Measurements from ENCODE around the gene ITGB1BP1. TPM values are rescaled to one million over a fixed set of nuclear protein-coding genes. Genes with fewer than 3 reads are reported as not detected.

The ITGB1BP1 gene
- polyA plus RNA-seq, 1 of the 3 experiments (the other 2 are of a cell fraction): 56.6 TPM

GRCh38 chr2:9412781-9413180 lies 10.5 kb downstream of the ITGB1BP1 start:
- no peaks in the 10 kb centered on the region for H3K9me3 ChIP-seq
- H3K27me3 ChIP-seq (ENCODE audit: insufficient read depth): no peaks in the 10 kb centered on the region
- ChIA-PET CTCF (interaction anchor here (1.1 to 1.6 kb wide), 2 partner anchors 22 to 270 kb away, joined by 3 to 6 read pairs; no protein-coding TSS in a partner anchor), POLR2A (no interaction called here)
- peaks cover 29 to 56% of the 10 kb centered on the region in 2 experiments for H3K36me3 ChIP-seq (replicated peaks in 1 of 2; ENCODE audit: control insufficient read depth in 1 of 2, insufficient read depth in 2 of 2, low read length in 1 of 2)
- H3K27ac ChIP-seq (ENCODE audit: low read depth in 2 of 2, low read length in 1 of 2): no peak overlapping the region
- no peak overlapping the region for H3K9ac ChIP-seq
- no peaks in the 10 kb centered on the region for H3K9me2 ChIP-seq
- H3K4me2 ChIP-seq: no peak overlapping the region
- TF ChIP-seq TEAD4 (IDR thresholded peaks at IDR 0.05; ENCODE audit: borderline replicate concordance, insufficient read depth): no peak
- TF ChIP-seq, protein P1, sequence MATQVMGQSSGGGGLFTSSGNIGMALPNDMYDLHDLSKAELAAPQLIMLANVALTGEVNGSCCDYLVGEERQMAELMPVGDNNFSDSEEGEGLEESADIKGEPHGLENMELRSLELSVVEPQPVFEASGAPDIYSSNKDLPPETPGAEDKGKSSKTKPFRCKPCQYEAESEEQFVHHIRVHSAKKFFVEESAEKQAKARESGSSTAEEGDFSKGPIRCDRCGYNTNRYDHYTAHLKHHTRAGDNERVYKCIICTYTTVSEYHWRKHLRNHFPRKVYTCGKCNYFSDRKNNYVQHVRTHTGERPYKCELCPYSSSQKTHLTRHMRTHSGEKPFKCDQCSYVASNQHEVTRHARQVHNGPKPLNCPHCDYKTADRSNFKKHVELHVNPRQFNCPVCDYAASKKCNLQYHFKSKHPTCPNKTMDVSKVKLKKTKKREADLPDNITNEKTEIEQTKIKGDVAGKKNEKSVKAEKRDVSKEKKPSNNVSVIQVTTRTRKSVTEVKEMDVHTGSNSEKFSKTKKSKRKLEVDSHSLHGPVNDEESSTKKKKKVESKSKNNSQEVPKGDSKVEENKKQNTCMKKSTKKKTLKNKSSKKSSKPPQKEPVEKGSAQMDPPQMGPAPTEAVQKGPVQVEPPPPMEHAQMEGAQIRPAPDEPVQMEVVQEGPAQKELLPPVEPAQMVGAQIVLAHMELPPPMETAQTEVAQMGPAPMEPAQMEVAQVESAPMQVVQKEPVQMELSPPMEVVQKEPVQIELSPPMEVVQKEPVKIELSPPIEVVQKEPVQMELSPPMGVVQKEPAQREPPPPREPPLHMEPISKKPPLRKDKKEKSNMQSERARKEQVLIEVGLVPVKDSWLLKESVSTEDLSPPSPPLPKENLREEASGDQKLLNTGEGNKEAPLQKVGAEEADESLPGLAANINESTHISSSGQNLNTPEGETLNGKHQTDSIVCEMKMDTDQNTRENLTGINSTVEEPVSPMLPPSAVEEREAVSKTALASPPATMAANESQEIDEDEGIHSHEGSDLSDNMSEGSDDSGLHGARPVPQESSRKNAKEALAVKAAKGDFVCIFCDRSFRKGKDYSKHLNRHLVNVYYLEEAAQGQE (IDR thresholded peaks at IDR 0.05; ENCODE audit: low read depth, low read length): no peak
- TF ChIP-seq FOSL2 (IDR thresholded peaks at IDR 0.05; ENCODE audit: borderline replicate concordance, low read depth): no peak
- TF ChIP-seq RFX5 (IDR thresholded peaks at IDR 0.05; ENCODE audit: low read length): no peak
- TF ChIP-seq RAD21 (IDR thresholded peaks at IDR 0.05; ENCODE audit: low read length): no peak
- TF ChIP-seq RCOR1 (IDR thresholded peaks at IDR 0.05; ENCODE audit: low read length): no peak
- no peak for TF ChIP-seq NRF1 (IDR thresholded peaks at IDR 0.05; ENCODE audit: low read depth, low read length)
- TF ChIP-seq, protein P2, sequence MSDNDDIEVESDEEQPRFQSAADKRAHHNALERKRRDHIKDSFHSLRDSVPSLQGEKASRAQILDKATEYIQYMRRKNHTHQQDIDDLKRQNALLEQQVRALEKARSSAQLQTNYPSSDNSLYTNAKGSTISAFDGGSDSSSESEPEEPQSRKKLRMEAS (IDR thresholded peaks at IDR 0.05; ENCODE audit: low read depth): no peak
- TF ChIP-seq, protein P3, sequence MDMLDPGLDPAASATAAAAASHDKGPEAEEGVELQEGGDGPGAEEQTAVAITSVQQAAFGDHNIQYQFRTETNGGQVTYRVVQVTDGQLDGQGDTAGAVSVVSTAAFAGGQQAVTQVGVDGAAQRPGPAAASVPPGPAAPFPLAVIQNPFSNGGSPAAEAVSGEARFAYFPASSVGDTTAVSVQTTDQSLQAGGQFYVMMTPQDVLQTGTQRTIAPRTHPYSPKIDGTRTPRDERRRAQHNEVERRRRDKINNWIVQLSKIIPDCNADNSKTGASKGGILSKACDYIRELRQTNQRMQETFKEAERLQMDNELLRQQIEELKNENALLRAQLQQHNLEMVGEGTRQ (IDR thresholded peaks at IDR 0.05; ENCODE audit: borderline replicate concordance, low read depth, low read length): no peak
- no peak for TF ChIP-seq TAF1 (IDR thresholded peaks at IDR 0.05; ENCODE audit: borderline replicate concordance, low read depth, low read length)
- TF ChIP-seq MEF2A (IDR thresholded peaks at IDR 0.05; ENCODE audit: borderline replicate concordance, low read depth): no peak
- TF ChIP-seq JUND (IDR thresholded peaks at IDR 0.05): no peak
- TF ChIP-seq EZH2phosphoT487 (IDR thresholded peaks at IDR 0.05; ENCODE audit: borderline replicate concordance, low read depth): no peak
- no peak for TF ChIP-seq YY1 (IDR thresholded peaks at IDR 0.05; ENCODE audit: low read depth)
- no peak for TF ChIP-seq USF1 (IDR thresholded peaks at IDR 0.05; ENCODE audit: borderline replicate concordance, low read depth)
- no peaks in the 10 kb centered on the region; the same call in 1 of the 2 replicates for H4K20me1 ChIP-seq (ENCODE audit: insufficient read depth)
- no peak overlapping the region for H3K4me3 ChIP-seq (ENCODE audit: low read depth in 2 of 2, low read length in 1 of 2)
- no peaks in the 10 kb centered on the region; a peak in 1 of 4 replicates for H3K4me1 ChIP-seq (ENCODE audit: control insufficient read depth in 1 of 2, insufficient read depth in 2 of 2, low read depth in 1 of 2, low read length in 1 of 2)
- no peak overlapping the region for H2AFZ ChIP-seq (ENCODE audit: low read depth)
- WGBS (ENCODE audit: low lambda C conversion rate): 79% methylated on average over 7 of the region's 7 CpGs
- peaks cover 55% of the 10 kb centered on the region for H3K79me2 ChIP-seq (ENCODE audit: insufficient read depth)
- no peak for DNase-seq
- H3F3A ChIP-seq (replicated peaks; ENCODE audit: insufficient read depth): peaks cover 23% of the 10 kb centered on the region

Data from SK-N-SH (cell line).